T-cell (primary cell): ENCODE results near the gene KIF12. TPM values are rescaled to one million over a fixed set of nuclear protein-coding genes. Genes with fewer than 3 reads are reported as not detected.

ENCODE experiments used
- ATAC-seq, 4 experiments: fragments of 200-7000 bp in 3 of 4; fragments of 150-1000 bp in 1 of 4; cut with Tn5 transposase; replicated peaks in 1 of 4; 1 replicate in 3 of 4; 2 replicates in 1 of 4; pipeline ENCODE4 v1.10.0; 2021; ENCODE audit warnings: moderate library complexity in 3 of 4, mild to moderate bottlenecking in 2 of 4, moderate number of reproducible peaks in 1 of 4
- CTCF ChIA-PET, 2 donors: fragments of 300-600 bp; sonication (Branson Sonifier 250); formaldehyde crosslinking; loops; one replicate each; lab custom pipeline; 2022; ENCODE audit warnings: antibody characterized with exemption in 2 of 2; lab: Charles Lee
- POLR2A ChIA-PET, 2 donors: fragments of 300-600 bp; sonication (Branson Sonifier 250); formaldehyde crosslinking; loops; one replicate each; lab custom pipeline; 2022; ENCODE audit warnings: antibody characterized with exemption in 2 of 2; lab: Charles Lee
- DNase-seq, 35 experiments: peaks; one replicate each; pipeline versions ENCODE4 v3.0.0 to v3.0.0-alpha.2; 2013 to 2023
- H3K27ac ChIP-seq: one replicate; pipeline ENCODE4 v1.5.1; 2013; ENCODE audit warnings: low read length
- H3K27me3 ChIP-seq, 2 experiments: replicated peaks in 1 of 2; 1 replicate in 1 of 2; 2 replicates in 1 of 2; pipeline versions ENCODE4 v1.6.1 to v1.7.0; 2013; ENCODE audit warnings: low read length in 1 of 2, mixed read lengths in 1 of 2; ENCODE audit not compliant: control insufficient read depth in 2 of 2, insufficient read depth in 2 of 2; ENCODE audit errors: extremely low read depth in 1 of 2
- H3K36me3 ChIP-seq, 2 donors: 1 replicate in 1 of 2; 2 replicates in 1 of 2; pipeline versions ENCODE4 v1.6.1 to v1.7.0; 2013; ENCODE audit warnings: low read length in 1 of 2; ENCODE audit not compliant: control insufficient read depth in 2 of 2, insufficient read depth in 1 of 2; ENCODE audit errors: extremely low read depth in 1 of 2
- H3K4me1 ChIP-seq, 2 experiments: 1 replicate in 1 of 2; 2 replicates in 1 of 2; pipeline versions ENCODE4 v1.6.1 to v1.7.0; 2013; ENCODE audit warnings: low read length in 2 of 2, mixed read lengths in 1 of 2; ENCODE audit not compliant: insufficient read depth in 2 of 2, control insufficient read depth in 1 of 2; ENCODE audit errors: extremely low read depth in 1 of 2
- H3K4me3 ChIP-seq, 2 donors: 1 replicate in 1 of 2; 2 replicates in 1 of 2; pipeline versions ENCODE4 v1.5.1 to v1.7.0; 2013; ENCODE audit warnings: mild to moderate bottlenecking in 2 of 2, low read length in 1 of 2, moderate library complexity in 1 of 2; ENCODE audit not compliant: control insufficient read depth in 1 of 2; ENCODE audit errors: extremely low read depth in 1 of 2
- H3K9me3 ChIP-seq: 2 replicates; pipeline ENCODE4 v1.7.0; 2013
- H3K27ac Mint-ChIP-seq, 2 donors: one replicate each; pipeline ENCODE4 v1.8.0; 2020 to 2021; ENCODE audit warnings: mild to moderate bottlenecking in 2 of 2, mixed read lengths in 2 of 2
- H3K27me3 Mint-ChIP-seq, 2 donors: one replicate each; pipeline ENCODE4 v1.8.0; 2021 to 2022; ENCODE audit warnings: mixed read lengths in 2 of 2
- H3K36me3 Mint-ChIP-seq: one replicate; pipeline ENCODE4 v1.8.0; 2021; ENCODE audit warnings: mixed read lengths
- H3K4me1 Mint-ChIP-seq, 3 donors: one replicate each; pipeline ENCODE4 v1.8.0; 2020 to 2022; ENCODE audit warnings: mixed read lengths in 3 of 3, mild to moderate bottlenecking in 1 of 3
- H3K4me3 Mint-ChIP-seq, 3 donors: one replicate each; pipeline ENCODE4 v1.8.0; 2020 to 2022; ENCODE audit warnings: mild to moderate bottlenecking in 3 of 3, mixed read lengths in 3 of 3, moderate library complexity in 3 of 3
- H3K9me3 Mint-ChIP-seq, 3 donors: one replicate each; pipeline ENCODE4 v1.8.0; 2020 to 2022; ENCODE audit warnings: mixed read lengths in 3 of 3
- WGBS: methylation state at CpG from one replicate; pipeline ENCODE4 v1.1.5; 2013; ENCODE audit warnings: missing lambda C conversion rate; ENCODE audit not compliant: insufficient coverage; 5-methylcytosine and 5-hydroxymethylcytosine counted together
- total RNA-seq, 35 experiments: library from RNA in 6 of 35; stranded (reverse) in 6 of 35; fragments of 120-200 nt in 1 of 35; gene quantifications; one replicate each; pipeline versions ENCODE4 v1.2.1 to v1.2.4 and lab custom pipeline; 2013 to 2026

KIF12 gene
- total RNA-seq, 5 donors from 2014 or later (not counting 1 experiment from before 2014, with no cell fraction given) = 0.10 TPM; not detected in 4

GRCh38 chr9:114093761-114094505, 5.2 kb downstream of the KIF12 start:
- H3K9me3 Mint-ChIP-seq = no peaks in the 10 kb centered on the region
- peaks cover 37 to 55% of the 10 kb centered on the region in 2 donors for H3K27me3 Mint-ChIP-seq
- H3K4me1 Mint-ChIP-seq = peaks cover 11 to 15% (median 12%) of the 10 kb centered on the region in 3 donors
- peaks cover 4 to 59% of the 10 kb centered on the region in 2 experiments for H3K27me3 ChIP-seq
- no peak overlapping the region for H3K27ac ChIP-seq
- H3K4me3 ChIP-seq = no peak overlapping the region
- POLR2A ChIA-PET = no interaction called here
- no peaks in the 10 kb centered on the region for H3K9me3 ChIP-seq
- WGBS = 86% methylated on average over 7 of the region's 9 CpGs
- no peaks in the 10 kb centered on the region for H3K36me3 Mint-ChIP-seq
- H3K27ac Mint-ChIP-seq = no peak overlapping the region
- DNase-seq (no peak), ATAC-seq (no peak)
- no peaks in the 10 kb centered on the region for H3K36me3 ChIP-seq
- H3K4me1 ChIP-seq = peaks cover 0 to 5% of the 10 kb centered on the region in 2 experiments
- H3K4me3 Mint-ChIP-seq = no peak overlapping the region
- CTCF ChIA-PET = no interaction called here

DNA sequence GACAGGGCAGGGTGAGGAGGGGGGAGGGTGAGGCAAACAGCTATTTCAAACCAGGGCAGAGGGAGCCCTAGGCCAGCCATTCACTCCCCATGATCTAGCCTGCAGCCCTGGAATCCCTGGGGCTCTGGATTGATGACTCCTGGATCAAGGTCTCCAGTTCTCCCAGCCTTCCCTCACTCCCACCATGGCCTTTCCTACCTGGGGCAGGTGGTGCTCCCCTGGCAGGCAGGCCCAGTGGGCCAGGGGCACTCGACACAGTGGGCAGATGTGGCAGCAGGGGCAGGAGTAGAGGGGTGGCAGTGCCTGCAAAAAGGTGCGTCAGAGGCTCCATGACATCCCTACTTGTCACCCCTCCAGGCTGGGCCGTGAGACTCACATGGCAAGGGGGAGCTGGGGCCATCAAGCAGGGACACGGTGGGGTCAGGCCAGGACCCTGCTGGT, 6.0 kb downstream of the KIF12 start:
- DNase-seq = no peak
- H3K9me3 Mint-ChIP-seq = no peaks in the 10 kb centered on the region
- ATAC-seq = no peak
- Histone ChIP-seq H3K27ac (no peak overlapping the region), H3K4me3 (no peak overlapping the region), H3K36me3 (no peaks in the 10 kb centered on the region), H3K9me3 (no peaks in the 10 kb centered on the region), H3K4me1 (peaks cover 0 to 5% of the 10 kb centered on the region in 2 experiments), H3K27me3 (peaks cover 4 to 60% of the 10 kb centered on the region in 2 experiments)
- peaks cover 11 to 14% (median 12%) of the 10 kb centered on the region in 3 donors for H3K4me1 Mint-ChIP-seq
- H3K36me3 Mint-ChIP-seq = no peaks in the 10 kb centered on the region
- H3K27me3 Mint-ChIP-seq = peaks cover 36 to 56% of the 10 kb centered on the region in 2 donors
- 60% methylated on average over 1 of the region's 4 CpGs for WGBS
- H3K27ac Mint-ChIP-seq = no peak overlapping the region
- no peak overlapping the region for H3K4me3 Mint-ChIP-seq
- ChIA-PET CTCF (no interaction called here), POLR2A (no interaction called here)

DNA sequence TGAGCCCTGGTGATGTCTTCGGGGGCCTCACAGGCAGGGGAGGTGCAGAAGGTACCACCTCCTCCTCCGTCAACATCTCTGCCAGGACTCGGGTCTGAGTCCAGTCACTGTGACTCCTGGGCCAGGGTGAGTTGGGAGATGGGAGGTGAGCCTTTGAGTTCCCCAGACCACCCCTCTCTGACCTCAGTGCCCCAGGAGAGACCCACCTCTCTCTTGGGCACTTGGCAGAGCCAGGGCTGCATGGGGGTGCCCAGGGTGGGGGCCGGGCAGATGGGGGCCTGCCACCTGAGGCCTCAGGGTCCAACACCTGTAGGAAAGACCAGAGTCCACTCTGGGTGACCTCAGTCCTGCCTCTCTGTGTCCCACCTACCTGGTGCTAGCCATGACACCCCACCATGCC, 6.8 kb downstream of the KIF12 start:
- Mint-ChIP-seq H3K27me3 (peaks cover 32 to 51% of the 10 kb centered on the region in 2 donors), H3K9me3 (no peaks in the 10 kb centered on the region), H3K4me3 (no peak overlapping the region), H3K4me1 (peaks cover 7 to 11% (median 10%) of the 10 kb centered on the region in 3 donors), H3K27ac (no peak overlapping the region), H3K36me3 (no peaks in the 10 kb centered on the region)
- ATAC-seq (no peak), DNase-seq (no peak)
- CTCF ChIA-PET = no interaction called here
- no peaks in the 10 kb centered on the region for H3K9me3 ChIP-seq
- POLR2A ChIA-PET = no interaction called here
- H3K36me3 ChIP-seq = no peaks in the 10 kb centered on the region
- H3K4me1 ChIP-seq = no peaks in the 10 kb centered on the region
- peaks cover 4 to 54% of the 10 kb centered on the region in 2 experiments for H3K27me3 ChIP-seq
- H3K27ac ChIP-seq = no peak overlapping the region
- no peak overlapping the region for H3K4me3 ChIP-seq
- WGBS = 67% methylated on average over 1 of the region's 4 CpGs

- H3K27ac ChIP-seq = no peak overlapping the region
- DNase-seq (no peak), ATAC-seq (no peak)
- Mint-ChIP-seq H3K27ac (no peak overlapping the region), H3K4me3 (no peak overlapping the region), H3K27me3 (peaks cover 29 to 45% of the 10 kb centered on the region in 2 donors), H3K36me3 (no peaks in the 10 kb centered on the region), H3K9me3 (no peaks in the 10 kb centered on the region), H3K4me1 (peaks cover 4 to 7% (median 6%) of the 10 kb centered on the region in 3 donors)
- H3K36me3 ChIP-seq = no peaks in the 10 kb centered on the region
- H3K9me3 ChIP-seq = no peaks in the 10 kb centered on the region
- H3K27me3 ChIP-seq = peaks cover 2 to 48% of the 10 kb centered on the region in 2 experiments
- no peak overlapping the region for H3K4me3 ChIP-seq
- no peaks in the 10 kb centered on the region for H3K4me1 ChIP-seq
- WGBS = 70% methylated on average over 8 of the region's 8 CpGs
- CTCF ChIA-PET = interaction anchor here in 1 of 2 donors (0.8 kb wide), 1 partner anchor 9 kb away, joined by 3 read pairs; no protein-coding TSS in a partner anchor
- POLR2A ChIA-PET = no interaction called here
Measured at GRCh38 chr9:114091711-114092110, 7.4 kb downstream of the KIF12 start.

DNA sequence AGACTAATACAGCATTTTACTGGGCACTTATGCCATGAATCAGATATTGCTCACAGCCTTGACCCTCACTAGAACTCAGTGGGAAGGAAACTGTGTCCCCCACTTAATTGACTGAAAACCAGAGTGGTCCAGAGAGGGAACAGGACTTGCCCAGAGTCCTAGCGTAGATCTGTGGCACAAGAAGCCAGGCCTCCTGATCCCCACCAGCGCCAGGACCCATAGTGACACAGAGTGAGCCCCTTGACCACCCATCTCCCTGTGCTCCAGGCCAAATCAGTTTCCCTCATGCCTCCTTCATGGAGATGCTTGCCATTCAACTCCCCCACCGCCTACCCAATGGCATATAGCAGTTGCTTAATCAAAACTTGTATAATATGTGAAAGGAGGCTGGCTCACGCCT, 8.3 kb downstream of the KIF12 start:
- Mint-ChIP-seq H3K36me3 (no peaks in the 10 kb centered on the region), H3K27me3 (peaks cover 23 to 36% of the 10 kb centered on the region in 2 donors), H3K4me3 (no peak overlapping the region), H3K9me3 (no peaks in the 10 kb centered on the region), H3K4me1 (no peaks in the 10 kb centered on the region), H3K27ac (no peak overlapping the region)
- ATAC-seq (no peak), DNase-seq (no peak)
- WGBS = 67% methylated on average over 2 of the region's 4 CpGs
- CTCF ChIA-PET = interaction anchor here in 1 of 2 donors (0.8 kb wide), 1 partner anchor 9 kb away, joined by 3 read pairs; no protein-coding TSS in a partner anchor
- H3K27me3 ChIP-seq = peaks cover 0 to 39% of the 10 kb centered on the region in 2 experiments
- no peaks in the 10 kb centered on the region for H3K9me3 ChIP-seq
- no peaks in the 10 kb centered on the region for H3K36me3 ChIP-seq
- H3K4me1 ChIP-seq = no peaks in the 10 kb centered on the region
- no peak overlapping the region for H3K27ac ChIP-seq
- no peak overlapping the region for H3K4me3 ChIP-seq
- POLR2A ChIA-PET = no interaction called here

DNA sequence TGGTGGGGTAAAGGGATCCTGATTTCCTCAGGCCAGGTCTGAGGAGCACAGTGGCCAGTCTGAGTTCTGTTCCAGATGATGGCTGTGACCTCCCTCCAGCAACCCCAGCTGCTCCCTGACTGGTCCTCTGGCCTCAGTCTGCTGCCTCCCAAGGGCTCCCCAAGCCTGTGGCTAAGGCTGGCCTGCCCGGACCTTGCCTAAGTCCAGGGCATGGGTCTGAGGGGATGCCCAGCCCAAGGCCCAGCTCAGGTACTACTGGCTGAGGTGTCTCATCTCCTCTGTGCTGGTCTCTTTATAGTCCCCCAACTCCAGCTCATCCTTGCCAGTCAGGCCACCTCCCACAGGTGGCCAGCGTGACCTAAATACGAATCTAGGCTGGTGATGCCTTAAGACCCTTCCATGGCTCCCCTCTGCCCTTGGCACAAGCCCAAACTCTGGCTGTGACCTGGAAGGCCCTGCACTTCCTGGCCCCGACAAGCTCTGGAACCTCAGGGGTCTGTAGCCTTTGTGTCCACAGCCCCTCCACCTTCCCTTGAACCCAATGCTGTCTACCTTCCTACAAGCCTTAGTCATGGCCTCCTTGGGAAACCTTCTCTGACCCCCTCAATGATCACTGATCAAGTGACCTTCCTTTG, 9.8 kb downstream of the KIF12 start:
- H3K27ac ChIP-seq = no peak overlapping the region
- H3K4me3 ChIP-seq = no peak overlapping the region
- no peak overlapping the region for H3K27ac Mint-ChIP-seq
- no peak for ATAC-seq
- no peak overlapping the region for H3K4me3 Mint-ChIP-seq
- ChIA-PET POLR2A (no interaction called here), CTCF (interaction anchor here in 1 of 2 donors (0.5 kb wide), 1 partner anchor 211 kb away, joined by 6 read pairs; no protein-coding TSS in a partner anchor)
- 70% methylated on average over 4 of the region's 4 CpGs for WGBS
- no peaks in the 10 kb centered on the region for H3K9me3 ChIP-seq
- no peaks in the 10 kb centered on the region for H3K4me1 Mint-ChIP-seq
- H3K27me3 ChIP-seq = peaks cover 0 to 24% of the 10 kb centered on the region in 2 experiments
- H3K36me3 ChIP-seq = no peaks in the 10 kb centered on the region
- DNase-seq = no peak
- no peaks in the 10 kb centered on the region for H3K36me3 Mint-ChIP-seq
- no peaks in the 10 kb centered on the region for H3K4me1 ChIP-seq
- H3K27me3 Mint-ChIP-seq = peaks cover 11 to 21% of the 10 kb centered on the region in 2 donors
- no peaks in the 10 kb centered on the region for H3K9me3 Mint-ChIP-seq
